Peyer's patch (tissue), 4 donors: ENCODE measurements around the gene TMBIM1. TPM values are rescaled to one million over a fixed set of nuclear protein-coding genes. Genes with fewer than 3 reads are reported as not detected.

Experiments
- DNase-seq, 3 donors: peaks; one replicate each; pipeline ENCODE4 v3.0.0-alpha.2; 2017 to 2019
- H3K27ac ChIP-seq, 4 donors: fragments of 200-600 bp; sonication (generic); one replicate each; pipeline ENCODE4 v1.5.1; 2016 to 2019
- H3K27me3 ChIP-seq, 2 donors: fragments of 200-600 bp; sonication (generic); one replicate each; pipeline ENCODE4 v1.5.1; 2019
- H3K36me3 ChIP-seq, 3 donors: fragments of 200-600 bp; sonication (generic); one replicate each; pipeline ENCODE4 v1.5.1; 2016 to 2019
- H3K4me1 ChIP-seq, 4 donors: fragments of 200-600 bp; sonication (generic); one replicate each; pipeline ENCODE4 v1.5.1; 2016 to 2019
- H3K4me3 ChIP-seq, 4 donors: fragments of 200-600 bp; sonication (generic); 1 replicate in 3 of 4; 2 replicates in 1 of 4; pipeline ENCODE4 v1.5.1; 2016 to 2019; ENCODE audit warnings: mild to moderate bottlenecking in 1 of 4
- H3K9me3 ChIP-seq, 4 donors: fragments of 200-600 bp; sonication (generic); one replicate each; pipeline ENCODE4 v1.5.1; 2016 to 2019; ENCODE audit warnings: mild to moderate bottlenecking in 1 of 4
- POLR2A ChIP-seq, 2 donors: fragments of 450-650 bp; IDR thresholded peaks; one replicate each; pipeline ENCODE4 v1.5.1; 2017; ENCODE audit warnings: antibody characterized with exemption in 2 of 2, mild to moderate bottlenecking in 2 of 2, moderate library complexity in 2 of 2
- total RNA-seq, 4 donors: library from RNA; depleted of rRNA; stranded (reverse); fragments of >200 nt; gene quantifications; one replicate each; pipeline ENCODE4 v1.1.0, GENCODE V29; 2016
- TF ChIP-seq, protein P1 (sequence below), 6 experiments: fragments of 450-650 bp in 4 of 6; fragments of 200-600 bp in 2 of 6; sonication (generic) in 1 of 6; IDR thresholded peaks; one replicate each; pipeline ENCODE4 v1.5.1; 2017 to 2019; ENCODE audit warnings: antibody characterized with exemption in 6 of 6, mild to moderate bottlenecking in 3 of 6, moderate library complexity in 1 of 6

Gene TMBIM1
- total RNA-seq, 4 donors from 2014 or later: 97.4 to 431 (median 280) TPM

DNA sequence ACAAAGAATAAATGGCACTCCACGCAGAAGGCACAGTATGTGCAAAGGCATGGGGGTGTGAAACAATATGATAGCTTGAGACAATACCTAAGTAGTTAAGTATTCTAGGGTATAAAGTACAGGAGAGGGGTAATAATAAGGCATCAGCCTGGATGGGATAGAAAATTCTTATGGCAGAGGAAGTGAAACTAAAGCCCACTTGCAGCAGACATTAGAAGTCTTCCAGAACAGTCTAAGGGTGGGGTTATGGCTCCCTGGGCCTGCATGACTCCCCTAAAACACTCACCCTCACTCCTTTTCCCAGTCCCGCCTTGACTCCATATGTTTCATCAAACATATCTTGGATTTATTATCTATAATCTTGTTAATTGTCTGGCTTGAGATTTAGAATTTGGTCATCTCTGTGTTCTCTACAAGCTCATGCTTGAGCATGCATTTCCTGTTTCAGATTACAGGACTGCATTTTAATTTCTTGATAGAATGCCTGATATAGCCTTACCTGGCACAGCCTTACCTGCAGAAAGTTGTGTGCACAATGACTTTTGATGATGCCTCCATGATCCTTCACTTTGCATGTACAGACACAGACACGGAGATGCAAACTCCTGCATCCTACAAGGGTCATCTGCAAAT lies 28.5 kb upstream of the TMBIM1 start:
- H3K36me3 ChIP-seq: no peaks in the 10 kb centered on the region
- H3K4me3 ChIP-seq: no peak overlapping the region
- peak overlapping the region in 1 of 4 donors; percentile 4 for H3K27ac ChIP-seq
- H3K9me3 ChIP-seq: no peaks in the 10 kb centered on the region
- TF ChIP-seq, protein P1, sequence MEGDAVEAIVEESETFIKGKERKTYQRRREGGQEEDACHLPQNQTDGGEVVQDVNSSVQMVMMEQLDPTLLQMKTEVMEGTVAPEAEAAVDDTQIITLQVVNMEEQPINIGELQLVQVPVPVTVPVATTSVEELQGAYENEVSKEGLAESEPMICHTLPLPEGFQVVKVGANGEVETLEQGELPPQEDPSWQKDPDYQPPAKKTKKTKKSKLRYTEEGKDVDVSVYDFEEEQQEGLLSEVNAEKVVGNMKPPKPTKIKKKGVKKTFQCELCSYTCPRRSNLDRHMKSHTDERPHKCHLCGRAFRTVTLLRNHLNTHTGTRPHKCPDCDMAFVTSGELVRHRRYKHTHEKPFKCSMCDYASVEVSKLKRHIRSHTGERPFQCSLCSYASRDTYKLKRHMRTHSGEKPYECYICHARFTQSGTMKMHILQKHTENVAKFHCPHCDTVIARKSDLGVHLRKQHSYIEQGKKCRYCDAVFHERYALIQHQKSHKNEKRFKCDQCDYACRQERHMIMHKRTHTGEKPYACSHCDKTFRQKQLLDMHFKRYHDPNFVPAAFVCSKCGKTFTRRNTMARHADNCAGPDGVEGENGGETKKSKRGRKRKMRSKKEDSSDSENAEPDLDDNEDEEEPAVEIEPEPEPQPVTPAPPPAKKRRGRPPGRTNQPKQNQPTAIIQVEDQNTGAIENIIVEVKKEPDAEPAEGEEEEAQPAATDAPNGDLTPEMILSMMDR (IDR thresholded peaks at IDR 0.05): no peak
- no peak for TF ChIP-seq POLR2A (IDR thresholded peaks at IDR 0.05)
- peaks cover 0 to 34% (median 5%) of the 10 kb centered on the region in 4 donors for H3K4me1 ChIP-seq
- no peaks in the 10 kb centered on the region for H3K27me3 ChIP-seq
- no peak for DNase-seq

DNA sequence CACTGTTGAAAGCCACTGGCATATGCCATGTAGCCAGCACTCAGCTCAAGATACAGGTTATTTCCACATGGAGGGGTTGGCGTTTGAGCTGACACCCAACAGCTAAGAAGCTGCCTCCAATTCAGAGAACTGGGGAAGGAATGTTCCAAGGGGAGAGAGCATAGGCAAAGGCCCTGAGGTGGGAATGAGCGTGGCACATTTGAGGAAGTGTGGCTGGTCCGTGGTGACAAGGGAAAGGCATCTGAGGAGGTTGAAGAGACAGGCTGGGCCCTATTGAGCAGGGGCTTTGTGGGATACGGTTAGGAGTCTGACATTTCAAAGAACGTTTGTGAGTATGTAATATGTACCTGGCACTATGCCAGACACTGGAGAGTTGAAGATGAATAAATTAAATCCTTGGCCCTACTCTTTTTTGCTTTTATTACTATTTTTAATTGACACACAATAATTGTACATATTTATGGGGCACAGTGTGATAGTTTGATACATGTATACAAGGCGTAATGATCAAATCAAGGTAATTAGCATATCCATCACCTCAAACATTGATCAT lies 27.6 kb upstream of the TMBIM1 start:
- DNase-seq: no peak
- TF ChIP-seq, protein P1 (IDR thresholded peaks at IDR 0.05): no peak
- TF ChIP-seq POLR2A (IDR thresholded peaks at IDR 0.05): no peak
- Histone ChIP-seq H3K36me3 (no peaks in the 10 kb centered on the region), H3K27ac (no peak overlapping the region), H3K4me3 (no peak overlapping the region), H3K27me3 (no peaks in the 10 kb centered on the region), H3K4me1 (peaks cover 0 to 28% (median 5%) of the 10 kb centered on the region in 4 donors), H3K9me3 (no peaks in the 10 kb centered on the region)

DNA sequence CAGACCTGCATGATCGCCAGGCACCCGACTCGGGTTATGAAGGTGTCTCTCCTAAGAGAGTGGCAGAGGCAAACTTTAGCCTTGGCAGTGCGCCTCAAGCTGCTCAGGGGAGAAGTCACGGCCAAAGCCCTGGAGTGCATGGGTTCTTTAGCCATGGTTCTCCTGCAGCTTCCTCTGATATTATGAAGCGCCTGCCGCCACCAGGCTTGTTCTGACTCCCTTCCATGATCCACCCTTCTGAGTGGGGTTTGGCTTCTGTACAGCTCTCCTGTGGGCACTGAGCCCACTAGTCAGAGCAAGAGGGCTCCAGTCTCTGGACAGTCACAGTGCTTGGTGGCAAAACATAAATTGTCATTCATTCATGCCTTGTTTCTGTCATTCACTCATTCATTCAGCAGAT lies 25.9 kb upstream of the TMBIM1 start:
- DNase-seq: no peak
- Histone ChIP-seq H3K36me3 (no peaks in the 10 kb centered on the region), H3K27ac (no peak overlapping the region), H3K27me3 (no peaks in the 10 kb centered on the region), H3K4me3 (no peak overlapping the region), H3K4me1 (peaks cover 0 to 15% (median 0%) of the 10 kb centered on the region in 4 donors), H3K9me3 (no peaks in the 10 kb centered on the region)
- TF ChIP-seq, protein P1 (IDR thresholded peaks at IDR 0.05): no peak
- TF ChIP-seq POLR2A (IDR thresholded peaks at IDR 0.05): no peak

DNA sequence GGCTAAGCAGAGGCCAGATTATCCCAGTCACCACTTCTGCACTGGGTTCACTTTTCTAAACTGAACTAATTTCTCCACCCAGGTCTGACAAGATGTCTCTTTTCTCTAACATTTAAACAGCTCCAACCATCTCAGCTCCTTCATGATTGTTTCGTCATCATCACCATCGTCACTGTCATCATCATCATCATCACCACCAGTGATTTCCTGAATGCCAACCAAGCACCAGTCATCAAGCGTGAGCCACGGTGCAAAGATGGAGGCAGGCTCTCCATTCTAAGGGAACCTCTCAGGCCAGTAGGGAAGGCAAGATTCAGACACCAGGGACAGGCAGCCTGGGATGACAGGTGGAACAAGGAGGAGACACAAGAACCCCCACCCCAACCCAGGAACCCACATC lies 25.5 kb upstream of the TMBIM1 start:
- H3K4me3 ChIP-seq: no peak overlapping the region
- no peak overlapping the region for H3K27ac ChIP-seq
- TF ChIP-seq POLR2A (IDR thresholded peaks at IDR 0.05): no peak
- TF ChIP-seq, protein P1 (IDR thresholded peaks at IDR 0.05): no peak
- H3K27me3 ChIP-seq: no peaks in the 10 kb centered on the region
- H3K9me3 ChIP-seq: no peaks in the 10 kb centered on the region
- H3K36me3 ChIP-seq: no peaks in the 10 kb centered on the region
- DNase-seq: no peak
- H3K4me1 ChIP-seq: peaks cover 0 to 15% (median 0%) of the 10 kb centered on the region in 4 donors

DNA sequence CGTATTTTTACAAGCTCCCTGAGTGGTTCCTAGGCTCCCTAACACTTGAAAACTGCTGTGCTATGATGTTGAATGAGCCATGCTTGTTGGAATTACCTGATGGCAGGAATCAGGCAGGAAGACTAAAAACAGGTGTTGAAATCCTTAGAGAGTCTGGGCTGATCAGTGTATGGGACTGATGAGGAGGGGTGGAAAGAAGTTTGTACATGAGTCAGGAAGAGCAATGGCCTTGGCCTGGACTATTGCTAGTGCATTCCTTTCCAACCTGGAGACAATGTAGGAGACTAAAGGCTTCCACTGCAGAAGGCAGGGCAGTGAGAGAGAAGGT lies 25.0 kb upstream of the TMBIM1 start:
- TF ChIP-seq, protein P1 (IDR thresholded peaks at IDR 0.05): no peak
- TF ChIP-seq POLR2A (IDR thresholded peaks at IDR 0.05): no peak
- peaks cover 0 to 16% (median 0%) of the 10 kb centered on the region in 4 donors for H3K4me1 ChIP-seq
- H3K27ac ChIP-seq: no peak overlapping the region
- H3K27me3 ChIP-seq: no peaks in the 10 kb centered on the region
- no peak for DNase-seq
- no peaks in the 10 kb centered on the region for H3K36me3 ChIP-seq
- no peaks in the 10 kb centered on the region for H3K9me3 ChIP-seq
- H3K4me3 ChIP-seq: no peak overlapping the region
